Osteocyte (in vitro differentiated cells): Measurements from ENCODE around the gene MARK1. TPM values are rescaled to one million over a fixed set of nuclear protein-coding genes. Genes with fewer than 3 reads are reported as not detected.

Experiments
- DNase-seq: peaks from one replicate; pipeline ENCODE4 v3.0.0; 2021; ENCODE audit warnings: mixed read lengths; ENCODE audit not compliant: unreplicated experiment; ENCODE audit errors: extremely low spot score
- H3K27ac Mint-ChIP-seq: one replicate; pipeline ENCODE4 v1.8.0; 2021; ENCODE audit warnings: mild to moderate bottlenecking, mixed read lengths; ENCODE audit not compliant: unreplicated experiment
- H3K27me3 Mint-ChIP-seq: one replicate; pipeline ENCODE4 v1.8.0; 2021; ENCODE audit warnings: mixed read lengths; ENCODE audit not compliant: unreplicated experiment
- H3K36me3 Mint-ChIP-seq: one replicate; pipeline ENCODE4 v1.8.0; 2021; ENCODE audit warnings: mixed read lengths; ENCODE audit not compliant: unreplicated experiment
- H3K4me1 Mint-ChIP-seq: one replicate; pipeline ENCODE4 v1.8.0; 2021; ENCODE audit warnings: mixed read lengths; ENCODE audit not compliant: unreplicated experiment
- H3K4me3 Mint-ChIP-seq: one replicate; pipeline ENCODE4 v1.8.0; 2021; ENCODE audit warnings: mild to moderate bottlenecking, moderate library complexity, mixed read lengths; ENCODE audit not compliant: unreplicated experiment
- H3K9me3 Mint-ChIP-seq: one replicate; pipeline ENCODE4 v1.8.0; 2021; ENCODE audit warnings: mixed read lengths; ENCODE audit not compliant: unreplicated experiment
- total RNA-seq: library from RNA; stranded (reverse); gene quantifications from 2 replicates; pipeline ENCODE4 v1.2.1, GENCODE V29; 2021
- TF ChIP-seq, protein P1 (sequence below): fragments of 200-600 bp; sonication (generic); IDR thresholded peaks from 2 replicates; pipeline ENCODE4 v1.5.0; 2021; ENCODE audit warnings: antibody characterized with exemption, mild to moderate bottlenecking, moderate library complexity

The MARK1 gene
- total RNA-seq, 1 donor from 2014 or later = 1.2 TPM

DNA sequence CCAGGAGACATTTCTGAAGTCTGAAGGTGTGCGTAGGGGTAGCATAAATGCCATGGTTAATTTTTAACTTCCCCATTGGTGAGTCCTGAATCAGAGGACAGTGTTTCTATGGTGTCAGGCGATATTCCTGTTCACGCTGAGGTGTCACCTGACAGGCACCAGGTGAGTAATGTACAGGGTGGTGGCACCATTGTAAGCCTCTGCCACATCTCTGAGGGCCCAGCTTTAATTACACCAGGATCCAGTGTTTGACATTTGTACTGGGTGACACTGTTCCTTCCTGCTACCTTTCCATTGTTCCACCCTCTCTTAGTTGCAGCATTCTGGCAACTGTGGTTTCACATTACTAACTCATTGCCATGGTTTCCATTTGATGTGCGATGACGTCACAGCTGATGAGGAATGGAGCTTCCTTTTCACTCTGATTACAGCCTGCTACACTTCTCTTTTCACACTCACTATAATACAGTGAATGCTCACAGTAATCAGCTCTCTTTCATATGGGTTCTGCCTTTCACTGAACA, 40.6 kb upstream of the MARK1 start:
- no peak for DNase-seq
- Mint-ChIP-seq H3K27me3 (peaks cover 3% of the 10 kb centered on the region), H3K4me3 (no peak overlapping the region), H3K36me3 (no peaks in the 10 kb centered on the region), H3K4me1 (no peaks in the 10 kb centered on the region), H3K27ac (no peak overlapping the region), H3K9me3 (no peaks in the 10 kb centered on the region)
- TF ChIP-seq, protein P1, sequence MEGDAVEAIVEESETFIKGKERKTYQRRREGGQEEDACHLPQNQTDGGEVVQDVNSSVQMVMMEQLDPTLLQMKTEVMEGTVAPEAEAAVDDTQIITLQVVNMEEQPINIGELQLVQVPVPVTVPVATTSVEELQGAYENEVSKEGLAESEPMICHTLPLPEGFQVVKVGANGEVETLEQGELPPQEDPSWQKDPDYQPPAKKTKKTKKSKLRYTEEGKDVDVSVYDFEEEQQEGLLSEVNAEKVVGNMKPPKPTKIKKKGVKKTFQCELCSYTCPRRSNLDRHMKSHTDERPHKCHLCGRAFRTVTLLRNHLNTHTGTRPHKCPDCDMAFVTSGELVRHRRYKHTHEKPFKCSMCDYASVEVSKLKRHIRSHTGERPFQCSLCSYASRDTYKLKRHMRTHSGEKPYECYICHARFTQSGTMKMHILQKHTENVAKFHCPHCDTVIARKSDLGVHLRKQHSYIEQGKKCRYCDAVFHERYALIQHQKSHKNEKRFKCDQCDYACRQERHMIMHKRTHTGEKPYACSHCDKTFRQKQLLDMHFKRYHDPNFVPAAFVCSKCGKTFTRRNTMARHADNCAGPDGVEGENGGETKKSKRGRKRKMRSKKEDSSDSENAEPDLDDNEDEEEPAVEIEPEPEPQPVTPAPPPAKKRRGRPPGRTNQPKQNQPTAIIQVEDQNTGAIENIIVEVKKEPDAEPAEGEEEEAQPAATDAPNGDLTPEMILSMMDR = no peak

DNA sequence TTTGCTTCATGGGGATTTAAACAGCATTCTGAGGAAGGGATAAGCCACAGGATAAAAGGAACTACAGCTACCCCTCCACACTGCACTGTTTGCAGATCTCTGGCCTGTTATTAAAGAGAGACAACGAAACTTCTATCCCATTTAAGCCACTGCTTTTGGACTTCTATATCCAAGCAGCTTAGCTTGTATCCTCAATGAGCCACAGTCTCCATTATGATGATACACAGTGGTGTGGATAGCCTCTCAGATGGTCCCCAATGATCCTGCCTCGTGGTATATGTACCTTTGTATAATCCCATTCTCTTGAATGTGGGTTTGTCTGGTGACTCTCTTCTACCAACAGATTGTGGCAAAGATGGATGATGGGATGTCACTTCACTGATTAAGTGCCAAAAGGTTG, 36.0 kb upstream of the MARK1 start:
- DNase-seq = no peak
- Mint-ChIP-seq H3K4me1 (no peaks in the 10 kb centered on the region), H3K27ac (no peak overlapping the region), H3K9me3 (no peaks in the 10 kb centered on the region), H3K27me3 (peaks cover 6% of the 10 kb centered on the region), H3K36me3 (no peaks in the 10 kb centered on the region), H3K4me3 (no peak overlapping the region)
- TF ChIP-seq, protein P1 = no peak

DNA sequence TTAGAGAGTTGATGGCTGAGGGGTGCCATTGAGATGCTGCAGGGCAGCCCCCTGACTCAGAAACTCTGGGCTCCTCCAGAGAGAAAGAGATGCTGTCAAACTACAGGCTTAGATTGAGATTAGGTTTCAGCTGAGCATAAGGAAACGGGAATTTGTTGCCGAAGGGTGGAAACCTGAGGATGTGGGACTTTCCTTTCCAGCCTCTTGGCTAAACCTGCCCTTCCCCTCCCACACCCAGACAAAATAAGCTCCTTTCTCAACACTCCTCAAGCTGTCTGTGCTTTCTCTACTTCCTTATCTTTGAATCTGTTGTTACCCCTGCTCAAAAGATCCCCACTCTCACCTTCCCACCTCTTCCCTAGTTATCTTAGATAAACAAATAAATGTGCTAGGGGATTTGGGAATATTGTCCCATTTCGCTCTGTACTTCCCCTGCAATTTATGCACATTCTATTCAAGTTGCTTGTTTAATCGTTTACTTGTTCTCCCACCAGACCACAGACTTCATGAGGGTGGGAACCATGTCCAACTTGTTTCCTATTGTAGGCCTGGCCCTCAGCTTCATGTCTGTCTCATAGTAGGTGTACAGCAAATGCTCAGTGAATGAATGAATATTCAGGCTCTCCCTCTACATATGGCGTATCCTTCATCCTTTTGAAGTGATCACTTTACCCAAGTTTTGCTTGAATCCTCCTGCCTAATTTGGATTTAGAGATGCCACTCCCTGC, 30.6 kb upstream of the MARK1 start:
- Mint-ChIP-seq H3K4me1 (no peaks in the 10 kb centered on the region), H3K27ac (no peak overlapping the region), H3K36me3 (no peaks in the 10 kb centered on the region), H3K4me3 (no peak overlapping the region), H3K27me3 (peaks cover 9% of the 10 kb centered on the region), H3K9me3 (no peaks in the 10 kb centered on the region)
- TF ChIP-seq, protein P1 = no peak
- no peak for DNase-seq

DNA sequence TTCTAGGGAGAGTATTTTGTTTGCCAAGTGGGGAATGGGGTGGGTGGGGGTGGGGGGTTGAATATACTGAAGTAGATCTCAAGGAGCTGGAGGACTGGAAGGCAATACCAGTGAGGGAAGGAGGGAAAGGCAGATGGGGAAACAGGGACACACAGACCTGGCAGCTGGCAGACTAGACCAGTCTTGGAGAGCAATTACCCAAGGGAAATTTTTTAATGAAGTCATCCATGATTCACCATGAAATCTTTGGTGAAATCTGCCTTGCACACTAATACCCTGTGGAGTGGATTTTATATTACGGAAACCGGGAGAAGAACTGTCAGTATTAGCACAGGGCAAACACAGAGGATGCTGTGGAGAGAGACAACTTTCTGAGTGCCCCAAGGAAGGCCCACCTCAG, 29.7 kb upstream of the MARK1 start:
- H3K27ac Mint-ChIP-seq = no peak overlapping the region
- H3K4me1 Mint-ChIP-seq = no peaks in the 10 kb centered on the region
- TF ChIP-seq, protein P1 = no peak
- DNase-seq = no peak
- H3K4me3 Mint-ChIP-seq = no peak overlapping the region
- H3K27me3 Mint-ChIP-seq = peaks cover 9% of the 10 kb centered on the region
- no peaks in the 10 kb centered on the region for H3K9me3 Mint-ChIP-seq
- H3K36me3 Mint-ChIP-seq = no peaks in the 10 kb centered on the region

DNA sequence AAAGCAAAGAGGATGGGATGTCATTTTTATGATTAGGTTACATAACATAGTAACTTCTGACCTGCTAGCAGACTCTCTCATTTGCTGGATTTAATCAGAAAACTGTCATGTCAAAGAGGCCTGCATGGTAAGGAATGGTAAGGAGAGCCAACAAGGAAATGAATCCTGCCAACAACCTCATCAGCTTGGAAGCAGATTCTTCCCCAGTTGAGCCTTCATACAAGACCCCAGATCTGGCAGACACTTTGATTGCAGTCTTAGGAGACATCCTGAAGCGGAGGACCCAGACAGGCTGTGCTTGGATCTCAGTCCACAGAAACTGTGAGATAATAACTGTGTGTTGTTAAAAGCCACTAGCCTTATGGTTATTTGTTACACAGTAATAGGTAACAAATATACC, 27.6 kb upstream of the MARK1 start:
- Mint-ChIP-seq H3K9me3 (no peaks in the 10 kb centered on the region), H3K4me1 (no peaks in the 10 kb centered on the region), H3K27ac (no peak overlapping the region), H3K4me3 (no peak overlapping the region), H3K27me3 (peaks cover 10% of the 10 kb centered on the region), H3K36me3 (no peaks in the 10 kb centered on the region)
- DNase-seq = no peak
- TF ChIP-seq, protein P1 = no peak
